Middle frontal gyrus (tissue), 1 donor: ENCODE measurements around the gene ASAH2B.

Experiments
- DNase-seq: peaks from one replicate; pipeline ENCODE4 v3.0.0-alpha.2; 2015; ENCODE audit warnings: low spot score; ENCODE audit errors: extremely low spot score

The ASAH2B gene

DNA sequence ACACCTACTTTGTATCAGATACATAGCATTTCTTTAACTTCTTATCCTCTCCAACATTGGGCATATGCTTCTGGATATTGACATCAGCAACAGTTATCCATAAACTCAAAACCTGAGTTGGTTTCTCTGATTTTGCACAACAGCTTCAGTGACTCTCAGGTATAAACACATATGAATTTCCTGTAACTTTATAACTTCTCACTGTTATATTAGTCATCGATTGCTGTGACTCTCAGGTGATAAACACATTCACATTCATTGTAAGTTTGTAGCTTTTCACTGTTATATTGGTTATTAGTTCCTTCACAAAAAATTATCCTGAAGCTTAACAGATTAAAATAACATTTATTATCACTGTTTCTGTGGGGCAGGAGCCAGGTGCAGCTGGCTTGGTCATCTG lies 57.0 kb downstream of the ASAH2B start:
- no peak for DNase-seq

DNA sequence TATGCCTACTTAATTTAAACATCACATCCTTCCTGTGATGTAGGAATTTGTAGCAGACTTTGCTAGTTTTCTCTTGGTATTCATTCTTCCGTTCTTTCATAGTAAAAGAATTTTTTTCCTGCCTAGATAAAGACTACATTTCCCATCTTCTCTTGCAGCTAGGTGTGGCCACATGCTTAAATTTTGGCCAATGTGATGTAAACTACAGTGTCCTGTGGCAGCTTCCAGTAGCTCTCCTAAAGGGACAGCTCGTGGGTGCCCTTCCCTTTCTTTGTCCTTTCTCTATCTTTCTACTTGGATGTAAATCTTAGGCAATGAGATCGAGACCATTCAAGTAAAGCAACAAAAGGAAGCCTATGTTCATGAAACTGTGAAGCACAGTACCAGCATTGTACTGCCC lies 58.6 kb downstream of the ASAH2B start:
- DNase-seq, result no peak

DNA sequence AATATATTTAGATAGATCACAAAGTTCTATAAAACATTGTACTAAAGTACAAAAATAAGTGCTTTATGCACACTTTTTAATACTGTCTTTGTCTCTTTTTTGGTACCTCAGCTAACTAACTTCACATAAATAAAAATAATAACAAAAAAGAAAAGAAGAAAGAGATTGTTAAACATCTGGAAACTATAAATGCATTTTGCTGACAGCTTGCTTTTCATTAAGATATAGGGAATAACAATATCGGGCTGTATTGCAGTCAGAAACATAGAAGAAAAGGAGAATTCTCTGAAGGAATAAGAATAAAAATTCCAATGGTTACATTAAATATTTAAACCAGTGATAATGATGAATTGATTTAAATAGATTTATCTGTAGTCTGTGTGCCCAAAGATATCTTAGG lies 59.9 kb downstream of the ASAH2B start:
- no peak for DNase-seq

DNA sequence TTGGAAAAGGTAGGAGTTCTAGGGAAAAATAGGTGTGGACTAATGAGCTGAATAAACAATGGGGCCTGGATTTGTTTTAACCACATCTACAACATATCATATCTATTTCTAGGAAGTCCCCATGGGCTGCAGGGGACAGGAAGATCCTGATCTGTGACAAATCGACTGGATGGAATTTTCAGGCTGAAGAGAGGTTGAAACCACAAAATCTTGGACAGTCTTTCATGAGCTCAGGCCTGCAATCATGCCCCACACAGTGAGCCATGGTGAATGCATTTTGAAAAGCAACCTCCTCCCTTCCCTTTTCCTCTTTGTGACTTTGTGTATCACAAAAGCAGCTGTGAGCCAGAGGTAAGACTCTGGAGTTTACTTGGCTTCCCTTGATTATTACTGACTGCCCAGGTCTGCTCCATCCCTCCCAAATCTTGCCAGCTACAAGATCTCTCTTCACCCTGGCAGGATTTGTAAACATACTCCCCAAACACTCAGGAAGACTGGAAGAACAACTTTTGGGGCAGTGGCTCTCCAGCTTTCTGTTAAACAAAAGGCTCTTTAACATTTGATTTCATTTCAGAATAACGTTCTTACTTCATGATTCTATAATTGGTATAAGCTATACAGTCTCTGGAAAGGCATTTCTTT lies 66.4 kb downstream of the ASAH2B start:
- no peak for DNase-seq

DNA sequence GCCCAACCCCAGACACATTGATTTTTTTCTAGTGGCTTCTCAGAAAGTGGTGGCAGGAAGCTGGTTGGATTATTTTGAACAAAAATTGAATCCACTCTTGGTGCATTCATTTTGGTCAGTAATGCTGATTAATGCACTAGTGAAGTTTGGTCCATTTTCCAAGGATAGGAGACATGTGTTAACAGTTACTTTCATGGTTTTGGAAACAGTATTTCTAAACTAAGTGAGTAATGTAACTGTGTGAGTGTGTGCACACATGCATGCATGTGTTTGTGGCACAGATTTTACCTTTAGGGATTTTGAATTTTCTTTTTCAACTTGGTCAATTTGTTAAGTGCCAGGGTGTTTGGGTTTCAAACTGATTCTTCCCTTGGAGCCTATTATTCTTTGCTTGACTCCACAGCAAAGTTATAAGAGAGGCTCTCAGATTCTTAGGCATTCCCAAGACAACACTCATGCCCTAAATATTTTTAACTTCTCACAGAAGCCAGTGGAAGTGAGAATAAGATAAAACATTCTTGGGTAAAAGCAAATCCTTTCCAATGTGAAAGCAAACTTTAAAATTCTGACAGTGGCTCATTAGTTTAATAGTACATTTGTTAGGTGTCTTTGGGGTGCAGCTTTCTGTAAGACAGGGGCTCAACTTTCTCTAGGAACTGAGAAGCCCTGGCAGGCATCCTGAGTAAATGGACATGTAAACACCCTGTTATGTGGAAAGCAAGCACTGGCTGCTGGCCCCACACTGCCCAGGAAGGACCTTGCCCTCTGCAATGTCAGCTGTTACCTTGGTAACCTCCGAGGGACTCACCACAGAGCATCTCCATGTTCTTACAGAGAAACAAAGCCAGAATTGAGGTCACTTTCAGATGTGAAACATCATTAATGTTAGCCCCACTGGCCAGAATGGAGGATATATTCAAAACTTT lies 68.4 kb downstream of the ASAH2B start:
- DNase-seq, result no peak
